PFSK-1 (cell line): ENCODE data around the gene OSER1.

Source experiments
- POLR2AphosphoS5 ChIP-seq: IDR thresholded peaks from 2 replicates; pipeline ENCODE4 v1.6.1; 2012; ENCODE audit warnings: low read depth, mild to moderate bottlenecking, control low read depth, low read length, moderate library complexity
- TAF1 ChIP-seq: IDR thresholded peaks from 2 replicates; pipeline ENCODE4 v1.6.1; 2012; ENCODE audit warnings: low read length, control low read depth, borderline replicate concordance; ENCODE audit not compliant: insufficient read depth

DNA sequence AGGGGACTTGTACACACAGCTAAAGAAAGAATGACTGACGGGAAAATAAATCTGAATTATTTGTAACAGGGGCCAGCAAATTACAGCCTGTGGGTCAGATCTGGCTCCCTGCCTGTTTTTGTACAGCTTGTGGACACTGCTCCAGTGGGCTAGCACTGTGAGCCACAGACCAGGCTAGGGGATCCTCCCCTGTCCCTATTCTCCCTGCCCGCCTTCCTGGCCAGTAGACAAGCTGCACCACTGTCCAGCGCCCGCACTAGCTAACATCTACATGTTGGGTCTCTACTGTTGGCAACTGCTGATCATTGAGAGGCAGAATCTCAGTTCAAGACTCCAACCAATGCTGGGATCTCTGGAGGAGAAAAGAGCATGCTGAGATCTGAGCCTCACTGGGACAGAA, 10.7 kb downstream of the OSER1 start:
- no peak for TF ChIP-seq TAF1
- no peak for TF ChIP-seq POLR2AphosphoS5
